ENCODE measurements around the gene FARS2. TPM values are rescaled to one million over a fixed set of nuclear protein-coding genes. Genes with fewer than 3 reads are reported as not detected.

The FARS2 gene
- polyA plus RNA-seq, 3 donors = 12.2 to 21.6 (median 17.7) TPM

DNA sequence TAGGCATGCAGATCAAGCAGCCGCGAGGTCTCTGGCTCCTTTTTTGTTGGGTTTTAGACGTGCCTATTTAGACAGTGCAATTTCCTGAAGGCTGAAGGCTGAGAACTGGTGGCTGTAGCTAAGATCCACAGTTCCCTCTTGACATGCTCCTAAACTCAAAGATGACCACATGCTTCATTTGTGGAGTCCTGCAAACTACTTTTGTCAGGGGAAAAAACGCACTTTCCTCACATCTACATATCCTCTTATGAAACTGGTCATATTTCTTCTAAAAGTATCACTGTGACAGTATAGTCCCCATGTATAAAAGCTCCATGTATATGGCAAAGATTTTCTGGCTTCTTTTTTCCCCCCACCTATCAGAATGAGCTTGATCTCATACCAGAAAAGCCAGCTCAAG, 31.2 kb upstream of the FARS2 start:
- Mint-ChIP-seq H3K27ac (peak overlapping the region in 3 of 7 donors; percentile 14 to 43 (median 23)), H3K27me3 (ENCODE audit: low read depth in 3 of 3) (peaks cover 0 to 2% (median 0%) of the 10 kb centered on the region in 3 donors), H3K9me3 (no peaks in the 10 kb centered on the region), H3K36me3 (peaks cover 2 to 5% of the 10 kb centered on the region in 2 donors), H3K4me3 (no peak overlapping the region), H3K4me1 (peaks cover 24% of the 10 kb centered on the region)
- peak in 1 of 3 donors; percentile 67 for DNase-seq
- Histone ChIP-seq H3K9me3 (replicated peaks in 1 of 2; ENCODE audit: control insufficient read depth in 1 of 2, insufficient read depth in 1 of 2, low read length in 2 of 2) (no peaks in the 10 kb centered on the region), H3K4me3 (replicated peaks in 1 of 3; ENCODE audit: low read depth in 2 of 3, low read length in 3 of 3) (no peak overlapping the region), H4K20me1 (ENCODE audit: insufficient read depth, low read length) (no peaks in the 10 kb centered on the region), H3K27me3 (ENCODE audit: control insufficient read depth in 2 of 2, insufficient read depth in 2 of 2, low read length in 2 of 2) (no peaks in the 10 kb centered on the region), H3K79me2 (ENCODE audit: insufficient read depth, low read length) (no peaks in the 10 kb centered on the region), H3K4me2 (replicated peaks; ENCODE audit: extremely low read depth, low read length, poor library complexity, severe bottlenecking) (no peak overlapping the region), H3K4me1 (ENCODE audit: control insufficient read depth in 1 of 2, insufficient read depth in 2 of 2, low read length in 2 of 2) (peaks cover 11 to 13% of the 10 kb centered on the region in 2 donors), H3K27ac (ENCODE audit: low read depth in 1 of 2, low read length in 2 of 2) (no peak overlapping the region), H2AFZ (ENCODE audit: insufficient read depth, low read depth, low read length, poor library complexity, severe bottlenecking) (no peak overlapping the region), H3K36me3 (replicated peaks in 1 of 2; ENCODE audit: control insufficient read depth in 1 of 2, insufficient read depth in 2 of 2, low read length in 2 of 2) (no peaks in the 10 kb centered on the region), H3K9ac (ENCODE audit: insufficient read depth, low read length, poor library complexity, severe bottlenecking) (no peak overlapping the region)
- WGBS (ENCODE audit: insufficient coverage) = no CpG with 5 or more reads among the region's 4 CpGs
- intact Hi-C loops (cut with micrococcal nuclease) = no loop called here
- TF ChIP-seq, protein P1, sequence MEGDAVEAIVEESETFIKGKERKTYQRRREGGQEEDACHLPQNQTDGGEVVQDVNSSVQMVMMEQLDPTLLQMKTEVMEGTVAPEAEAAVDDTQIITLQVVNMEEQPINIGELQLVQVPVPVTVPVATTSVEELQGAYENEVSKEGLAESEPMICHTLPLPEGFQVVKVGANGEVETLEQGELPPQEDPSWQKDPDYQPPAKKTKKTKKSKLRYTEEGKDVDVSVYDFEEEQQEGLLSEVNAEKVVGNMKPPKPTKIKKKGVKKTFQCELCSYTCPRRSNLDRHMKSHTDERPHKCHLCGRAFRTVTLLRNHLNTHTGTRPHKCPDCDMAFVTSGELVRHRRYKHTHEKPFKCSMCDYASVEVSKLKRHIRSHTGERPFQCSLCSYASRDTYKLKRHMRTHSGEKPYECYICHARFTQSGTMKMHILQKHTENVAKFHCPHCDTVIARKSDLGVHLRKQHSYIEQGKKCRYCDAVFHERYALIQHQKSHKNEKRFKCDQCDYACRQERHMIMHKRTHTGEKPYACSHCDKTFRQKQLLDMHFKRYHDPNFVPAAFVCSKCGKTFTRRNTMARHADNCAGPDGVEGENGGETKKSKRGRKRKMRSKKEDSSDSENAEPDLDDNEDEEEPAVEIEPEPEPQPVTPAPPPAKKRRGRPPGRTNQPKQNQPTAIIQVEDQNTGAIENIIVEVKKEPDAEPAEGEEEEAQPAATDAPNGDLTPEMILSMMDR (IDR thresholded peaks at IDR 0.05) = no peak

DNA sequence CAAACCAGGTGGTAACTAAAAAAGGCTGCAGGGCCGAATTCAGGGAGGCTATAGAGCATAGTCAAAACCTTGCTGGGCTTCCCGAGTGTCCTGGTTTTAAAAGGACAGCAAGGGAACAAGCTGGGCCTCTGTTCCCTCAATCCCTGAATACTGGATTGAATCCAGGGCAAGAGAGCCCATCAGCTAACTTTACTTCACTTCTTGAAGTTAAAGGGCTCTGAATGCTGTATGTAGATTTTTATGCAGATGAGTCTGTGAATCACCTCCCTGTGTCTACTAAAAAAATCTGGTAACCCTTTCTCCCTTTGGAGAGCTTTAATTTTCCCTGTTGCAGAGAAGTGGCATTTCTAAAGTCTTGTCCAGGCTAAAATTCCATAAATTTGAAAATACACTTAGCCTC, 30.0 kb upstream of the FARS2 start:
- H3K4me3 Mint-ChIP-seq = no peak overlapping the region
- Histone ChIP-seq H3K4me3 (replicated peaks in 1 of 3; ENCODE audit: low read depth in 2 of 3, low read length in 3 of 3) (no peak overlapping the region), H3K27me3 (ENCODE audit: control insufficient read depth in 2 of 2, insufficient read depth in 2 of 2, low read length in 2 of 2) (no peaks in the 10 kb centered on the region), H3K36me3 (replicated peaks in 1 of 2; ENCODE audit: control insufficient read depth in 1 of 2, insufficient read depth in 2 of 2, low read length in 2 of 2) (no peaks in the 10 kb centered on the region), H3K79me2 (ENCODE audit: insufficient read depth, low read length) (no peaks in the 10 kb centered on the region), H3K9me3 (replicated peaks in 1 of 2; ENCODE audit: control insufficient read depth in 1 of 2, insufficient read depth in 1 of 2, low read length in 2 of 2) (no peaks in the 10 kb centered on the region), H4K20me1 (ENCODE audit: insufficient read depth, low read length) (no peaks in the 10 kb centered on the region), H3K4me2 (replicated peaks; ENCODE audit: extremely low read depth, low read length, poor library complexity, severe bottlenecking) (no peak overlapping the region), H3K9ac (ENCODE audit: insufficient read depth, low read length, poor library complexity, severe bottlenecking) (no peak overlapping the region), H3K4me1 (ENCODE audit: control insufficient read depth in 1 of 2, insufficient read depth in 2 of 2, low read length in 2 of 2) (peaks cover 12 to 17% of the 10 kb centered on the region in 2 donors), H2AFZ (ENCODE audit: insufficient read depth, low read depth, low read length, poor library complexity, severe bottlenecking) (no peak overlapping the region), H3K27ac (ENCODE audit: low read depth in 1 of 2, low read length in 2 of 2) (no peak overlapping the region)
- H3K9me3 Mint-ChIP-seq = no peaks in the 10 kb centered on the region
- no peak for DNase-seq
- peaks cover 25% of the 10 kb centered on the region for H3K4me1 Mint-ChIP-seq
- intact Hi-C loops (cut with micrococcal nuclease) = no loop called here
- peaks cover 0 to 2% (median 0%) of the 10 kb centered on the region in 3 donors for H3K27me3 Mint-ChIP-seq (ENCODE audit: low read depth in 3 of 3)
- H3K27ac Mint-ChIP-seq = peak overlapping the region; percentile 5 to 89 (median 74)
- H3K36me3 Mint-ChIP-seq = peaks cover 5% of the 10 kb centered on the region in 2 donors
- TF ChIP-seq, protein P1 (IDR thresholded peaks at IDR 0.05) = no peak
- WGBS (ENCODE audit: insufficient coverage) = 87% methylated on average over 2 of the region's 2 CpGs

Measured in CD14-positive monocyte (primary cell).